GM21515 (cell line): ENCODE results near the gene CGN.

ENCODE experiments used
- ATAC-seq: cut with Tn5 transposase; IDR thresholded peaks from one replicate; pipeline ENCODE4 v1.9.1; 2021; ENCODE audit not compliant: unreplicated experiment

Gene CGN

GRCh38 chr1:151510957-151511635 lies at the start of gene CGN:
CGN (plus strand) TSS chr1:151511387; CDS start chr1:151518520, 7,133 bp downstream.
- peak; percentile 89 for ATAC-seq

GRCh38 chr1:151461694-151462093 lies 49.5 kb upstream of the CGN start:
- no peak for ATAC-seq

- no peak for ATAC-seq
These were observed 46.2 kb upstream of the CGN start for GRCh38 chr1:151465026-151465425.

- ATAC-seq, result no peak
These were observed 38.1 kb upstream of the CGN start for GRCh38 chr1:151472856-151473731.

- no peak for ATAC-seq
These were observed 36.4 kb upstream of the CGN start for GRCh38 chr1:151474745-151475144.

GRCh38 chr1:151475175-151475574 lies 36.0 kb upstream of the CGN start:
- ATAC-seq, result peak; percentile 81

- ATAC-seq, result no peak
These were observed 35.1 kb upstream of the CGN start for GRCh38 chr1:151476083-151476482.

GRCh38 chr1:151477066-151477465 lies 34.1 kb upstream of the CGN start:
- no peak for ATAC-seq

- ATAC-seq, result no peak
These were observed 32.9 kb upstream of the CGN start for GRCh38 chr1:151478140-151478812.

- ATAC-seq, result no peak
These were observed 32.3 kb upstream of the CGN start for GRCh38 chr1:151478923-151479322.

GRCh38 chr1:151479462-151479861 lies 31.7 kb upstream of the CGN start:
- no peak for ATAC-seq

GRCh38 chr1:151482017-151482416 lies 29.2 kb upstream of the CGN start:
- ATAC-seq, result no peak

- ATAC-seq, result no peak
These were observed 25.4 kb upstream of the CGN start for GRCh38 chr1:151485685-151486255.

- no peak for ATAC-seq
These were observed 24.6 kb upstream of the CGN start for GRCh38 chr1:151486557-151486956.

GRCh38 chr1:151491641-151492040 lies 19.5 kb upstream of the CGN start:
- no peak for ATAC-seq

- ATAC-seq, result no peak
These were observed 19.1 kb upstream of the CGN start for GRCh38 chr1:151492120-151492519.

GRCh38 chr1:151493042-151493441 lies 18.1 kb upstream of the CGN start:
- no peak for ATAC-seq

GRCh38 chr1:151494741-151495281 lies 16.4 kb upstream of the CGN start:
- ATAC-seq, result no peak

GRCh38 chr1:151495316-151495715 lies 15.9 kb upstream of the CGN start:
- ATAC-seq, result no peak

- no peak for ATAC-seq
These were observed 11.8 kb upstream of the CGN start for GRCh38 chr1:151499365-151499764.

GRCh38 chr1:151499930-151500329 lies 11.3 kb upstream of the CGN start:
- ATAC-seq, result no peak
